Neural crest cell (in vitro differentiated cells): ENCODE measurements around the gene ZDHHC9. TPM values are rescaled to one million over a fixed set of nuclear protein-coding genes. Genes with fewer than 3 reads are reported as not detected.

Source experiments
- DNase-seq: peaks from one replicate; pipeline ENCODE4 v3.0.0; 2021; ENCODE audit warnings: low read depth, mixed read lengths, low spot score
- H3K27ac Mint-ChIP-seq: one replicate; pipeline ENCODE4 v1.8.0; 2021; ENCODE audit warnings: mild to moderate bottlenecking, mixed read lengths; ENCODE audit not compliant: unreplicated experiment
- H3K27me3 Mint-ChIP-seq: 2 replicates; pipeline ENCODE4 v1.8.0; 2021; ENCODE audit warnings: low read depth, mild to moderate bottlenecking, mixed read lengths
- H3K36me3 Mint-ChIP-seq: 2 replicates; pipeline ENCODE4 v1.8.0; 2021; ENCODE audit warnings: low read depth, mild to moderate bottlenecking, mixed read lengths
- H3K4me1 Mint-ChIP-seq: 2 replicates; pipeline ENCODE4 v1.8.0; 2021; ENCODE audit warnings: mixed read lengths
- H3K4me3 Mint-ChIP-seq: one replicate; pipeline ENCODE4 v1.8.0; 2021; ENCODE audit warnings: mild to moderate bottlenecking, mixed read lengths
- H3K9me3 Mint-ChIP-seq: 2 replicates; pipeline ENCODE4 v1.8.0; 2021; ENCODE audit warnings: mixed read lengths
- CTCF ChIP-seq: fragments of 200-600 bp; sonication (generic); conservative IDR thresholded peaks from 2 replicates; pipeline ENCODE4 v1.5.0; 2021; ENCODE audit warnings: antibody characterized with exemption, mild to moderate bottlenecking
- total RNA-seq: library from RNA; stranded (reverse); gene quantifications from 2 replicates; pipeline ENCODE4 v1.2.1, GENCODE V29; 2021

The ZDHHC9 gene
- total RNA-seq, 1 donor from 2014 or later, result 25.0 TPM

DNA sequence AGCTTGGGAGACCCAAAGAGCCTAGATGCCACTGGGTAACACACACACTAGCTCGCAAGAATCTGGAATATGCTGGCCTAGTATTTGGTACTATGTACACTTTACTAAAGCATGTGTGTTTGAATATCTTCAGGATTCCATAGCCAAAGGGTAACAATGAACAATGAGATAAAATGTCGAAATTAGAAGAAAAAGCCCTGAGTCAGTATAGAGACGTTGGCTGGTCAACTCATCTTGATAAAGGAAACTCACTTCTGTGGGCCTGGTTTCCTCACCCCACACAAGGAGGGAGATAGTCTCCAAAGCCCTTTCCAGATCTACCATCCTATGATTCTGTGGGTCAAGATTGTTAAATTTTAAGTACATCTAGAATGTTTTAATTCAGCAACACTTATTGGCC, 6.9 kb downstream of the ZDHHC9 start:
- peaks cover 16% of the 10 kb centered on the region for H3K36me3 Mint-ChIP-seq
- H3K9me3 Mint-ChIP-seq, result peaks cover 2% of the 10 kb centered on the region
- no peak overlapping the region for H3K27ac Mint-ChIP-seq
- TF ChIP-seq CTCF, result no peak
- DNase-seq, result no peak
- H3K4me1 Mint-ChIP-seq, result peaks cover 20% of the 10 kb centered on the region
- H3K4me3 Mint-ChIP-seq, result no peak overlapping the region
- no peaks in the 10 kb centered on the region for H3K27me3 Mint-ChIP-seq

- H3K9me3 Mint-ChIP-seq, result peaks cover 4% of the 10 kb centered on the region
- no peak for TF ChIP-seq CTCF
- H3K36me3 Mint-ChIP-seq, result peaks cover 8% of the 10 kb centered on the region
- H3K4me1 Mint-ChIP-seq, result peaks cover 14% of the 10 kb centered on the region
- no peaks in the 10 kb centered on the region for H3K27me3 Mint-ChIP-seq
- H3K4me3 Mint-ChIP-seq, result no peak overlapping the region
- no peak overlapping the region for H3K27ac Mint-ChIP-seq
- DNase-seq, result no peak
Observed at GRCh38 chrX:129833153-129833990, 10.3 kb downstream of the ZDHHC9 start.

DNA sequence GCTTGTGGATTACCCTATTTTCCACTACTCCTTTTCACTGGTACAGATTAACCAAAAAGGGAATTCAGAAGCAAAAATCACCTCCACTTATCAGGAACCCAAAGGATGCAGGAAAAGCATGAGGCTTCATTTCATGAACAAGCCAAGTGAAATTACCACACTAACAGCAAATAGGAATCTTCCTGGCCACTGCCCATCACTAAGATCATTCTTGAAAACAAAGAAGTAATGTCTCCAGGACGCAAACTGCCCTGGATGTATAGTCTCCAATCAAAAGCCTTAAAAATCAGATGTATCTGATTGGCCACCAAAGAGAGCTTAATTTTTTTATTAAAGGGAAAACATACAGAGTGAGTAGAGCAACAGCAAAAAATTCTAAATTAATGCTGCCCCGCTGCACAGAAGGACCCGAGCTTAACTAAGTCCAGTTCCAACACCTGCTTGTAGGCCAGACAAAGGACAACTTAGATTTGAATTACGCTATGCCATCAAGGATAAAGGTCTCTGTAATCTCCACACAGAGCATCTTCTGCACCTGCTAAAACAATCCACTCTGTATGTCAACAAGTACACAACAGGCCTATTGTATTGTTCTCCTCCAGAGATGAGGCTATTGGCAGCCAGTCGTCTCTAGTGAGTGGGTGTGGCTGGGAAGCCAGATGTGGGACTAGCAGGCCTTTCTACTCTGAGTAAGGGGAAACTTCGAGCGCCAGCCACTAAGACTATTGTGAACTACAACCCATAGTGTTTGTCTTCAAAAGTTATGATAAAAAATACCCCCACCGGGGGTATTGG, 12.4 kb downstream of the ZDHHC9 start:
- no peaks in the 10 kb centered on the region for H3K27me3 Mint-ChIP-seq
- TF ChIP-seq CTCF, result no peak
- no peak overlapping the region for H3K4me3 Mint-ChIP-seq
- peaks cover 6% of the 10 kb centered on the region for H3K36me3 Mint-ChIP-seq
- H3K9me3 Mint-ChIP-seq, result peaks cover 2% of the 10 kb centered on the region
- H3K27ac Mint-ChIP-seq, result no peak overlapping the region
- peaks cover 14% of the 10 kb centered on the region for H3K4me1 Mint-ChIP-seq
- DNase-seq, result no peak

DNA sequence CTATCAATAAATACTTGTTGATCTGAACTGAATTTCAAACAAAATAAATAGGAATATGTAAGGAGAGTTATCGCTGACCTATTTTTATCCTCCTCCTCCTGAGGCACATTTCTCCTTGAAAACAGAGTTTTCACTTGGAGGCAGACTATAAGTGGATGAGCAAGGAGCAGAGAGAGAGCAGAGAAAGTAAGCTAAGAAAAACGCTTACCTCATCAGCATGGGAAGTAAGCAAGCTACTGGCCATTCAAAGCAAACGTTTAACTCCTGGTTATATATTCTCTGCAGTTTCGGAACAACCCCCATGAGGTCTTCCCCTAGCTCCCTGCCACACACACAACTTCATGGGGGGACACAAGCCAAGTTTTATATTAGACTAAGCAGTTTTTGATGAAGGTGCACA, 13.2 kb downstream of the ZDHHC9 start:
- H3K9me3 Mint-ChIP-seq, result peaks cover 2% of the 10 kb centered on the region
- H3K27ac Mint-ChIP-seq, result no peak overlapping the region
- TF ChIP-seq CTCF, result no peak
- peaks cover 14% of the 10 kb centered on the region for H3K4me1 Mint-ChIP-seq
- no peak overlapping the region for H3K4me3 Mint-ChIP-seq
- no peaks in the 10 kb centered on the region for H3K27me3 Mint-ChIP-seq
- peaks cover 11% of the 10 kb centered on the region for H3K36me3 Mint-ChIP-seq
- DNase-seq, result no peak

DNA sequence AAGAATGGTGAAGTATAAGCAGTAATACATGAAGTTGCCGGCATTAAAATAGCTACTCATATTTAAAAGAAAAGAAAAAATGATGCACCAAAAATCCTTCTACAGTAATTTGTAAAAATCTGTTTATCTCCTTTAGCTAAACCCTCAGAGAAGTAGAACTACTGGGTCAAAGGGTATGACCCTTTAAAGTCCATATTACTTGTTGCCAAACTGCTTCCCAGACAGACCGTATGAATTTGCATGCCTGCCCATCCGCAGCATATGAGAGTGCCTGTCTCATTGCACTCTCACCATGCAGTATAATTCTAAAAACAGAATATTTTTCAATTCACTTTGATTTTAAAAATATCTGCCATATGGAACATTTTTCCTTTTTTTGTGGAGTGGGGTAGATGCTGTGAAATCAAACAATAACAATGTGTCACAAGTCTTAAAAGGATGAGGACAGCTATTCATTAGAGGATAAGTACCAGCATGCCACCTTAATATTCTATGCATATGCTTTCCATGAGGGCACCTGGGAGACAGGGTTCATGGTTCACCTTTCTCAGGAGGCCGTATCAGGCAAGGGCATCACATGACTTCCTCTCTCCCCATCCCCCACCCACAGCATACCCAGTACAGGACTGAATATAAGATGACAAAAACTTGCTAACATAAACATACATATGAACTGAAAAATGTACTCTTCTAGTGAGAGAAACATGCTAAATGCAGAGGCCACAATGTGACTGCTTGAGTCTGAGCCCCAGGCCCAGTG, 17.8 kb downstream of the ZDHHC9 start:
- Mint-ChIP-seq H3K9me3 (peaks cover 3% of the 10 kb centered on the region), H3K27ac (peak overlapping the region; percentile 44), H3K27me3 (no peaks in the 10 kb centered on the region), H3K4me3 (no peak overlapping the region), H3K36me3 (peaks cover 18% of the 10 kb centered on the region), H3K4me1 (peaks cover under 1% of the 10 kb centered on the region)
- no peak for DNase-seq
- no peak for TF ChIP-seq CTCF
